ENCODE results near the gene YAP1.

YAP1 gene

DNA sequence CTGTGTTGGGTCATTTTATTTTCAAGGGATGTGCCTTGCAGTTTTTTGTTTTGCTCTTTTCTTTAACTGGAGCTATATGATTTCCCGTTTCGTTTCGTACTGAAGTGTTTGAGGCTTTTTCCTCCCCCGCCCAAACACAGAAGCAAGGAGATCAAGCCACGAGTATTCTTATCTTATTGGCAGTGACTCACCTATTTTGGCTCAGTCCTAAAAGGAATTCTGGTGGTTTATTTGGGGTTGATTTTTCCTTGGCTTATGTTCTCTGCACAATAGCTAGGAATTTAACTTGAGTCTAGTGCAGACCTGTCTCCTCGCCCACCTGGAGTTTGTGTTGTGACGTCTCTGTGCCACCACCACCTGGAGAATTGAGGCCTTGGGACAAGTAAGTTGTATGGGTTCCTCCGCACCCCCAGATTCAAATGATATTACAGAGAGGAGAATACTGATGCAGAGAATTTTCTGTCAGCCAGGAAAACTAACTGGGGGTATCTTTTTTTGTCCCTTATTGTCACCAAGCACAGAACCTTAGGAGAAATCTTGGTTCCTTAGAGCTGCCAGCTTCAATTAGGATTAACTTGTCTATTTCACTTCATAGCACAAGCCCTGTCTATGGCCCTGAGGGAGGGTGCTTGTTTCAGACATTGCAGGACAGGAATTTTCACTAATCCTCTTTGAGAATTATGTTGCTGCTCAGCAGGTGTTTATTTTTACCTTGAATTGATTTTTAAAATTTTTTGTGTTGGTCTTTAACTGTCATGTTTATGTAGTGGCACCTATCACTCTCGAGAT is 116.6 kb downstream of the YAP1 start:
- no peaks in the 10 kb centered on the region for H4K20me1 ChIP-seq (ENCODE audit: control insufficient read depth, insufficient read depth, low read depth, low read length)
- H3K4me1 ChIP-seq (ENCODE audit: control insufficient read depth, low read length), result no peaks in the 10 kb centered on the region
- no peaks in the 10 kb centered on the region for H3F3A ChIP-seq (ENCODE audit: control insufficient read depth, insufficient read depth)
- H3K4me3 ChIP-seq (ENCODE audit: low read length), result no peak overlapping the region
- TF ChIP-seq, protein P1, sequence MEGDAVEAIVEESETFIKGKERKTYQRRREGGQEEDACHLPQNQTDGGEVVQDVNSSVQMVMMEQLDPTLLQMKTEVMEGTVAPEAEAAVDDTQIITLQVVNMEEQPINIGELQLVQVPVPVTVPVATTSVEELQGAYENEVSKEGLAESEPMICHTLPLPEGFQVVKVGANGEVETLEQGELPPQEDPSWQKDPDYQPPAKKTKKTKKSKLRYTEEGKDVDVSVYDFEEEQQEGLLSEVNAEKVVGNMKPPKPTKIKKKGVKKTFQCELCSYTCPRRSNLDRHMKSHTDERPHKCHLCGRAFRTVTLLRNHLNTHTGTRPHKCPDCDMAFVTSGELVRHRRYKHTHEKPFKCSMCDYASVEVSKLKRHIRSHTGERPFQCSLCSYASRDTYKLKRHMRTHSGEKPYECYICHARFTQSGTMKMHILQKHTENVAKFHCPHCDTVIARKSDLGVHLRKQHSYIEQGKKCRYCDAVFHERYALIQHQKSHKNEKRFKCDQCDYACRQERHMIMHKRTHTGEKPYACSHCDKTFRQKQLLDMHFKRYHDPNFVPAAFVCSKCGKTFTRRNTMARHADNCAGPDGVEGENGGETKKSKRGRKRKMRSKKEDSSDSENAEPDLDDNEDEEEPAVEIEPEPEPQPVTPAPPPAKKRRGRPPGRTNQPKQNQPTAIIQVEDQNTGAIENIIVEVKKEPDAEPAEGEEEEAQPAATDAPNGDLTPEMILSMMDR (IDR thresholded peaks at IDR 0.05; ENCODE audit: low read depth, low read length, poor library complexity, severe bottlenecking), result no peak
- no peak for TF ChIP-seq EZH2phosphoT487 (IDR thresholded peaks at IDR 0.05; ENCODE audit: borderline replicate concordance, low read length)
- no peak overlapping the region for H3K4me2 ChIP-seq (ENCODE audit: low read length)
- H3K9me3 ChIP-seq (ENCODE audit: control insufficient read depth, insufficient read depth, low read length), result no peaks in the 10 kb centered on the region
- H3K27me3 ChIP-seq (ENCODE audit: control insufficient read depth, low read length), result peaks cover 3% of the 10 kb centered on the region; the same call in 1 of the 2 replicates
- no peaks in the 10 kb centered on the region for H3K9me2 ChIP-seq (replicated peaks; ENCODE audit: control insufficient read depth, low read length)
- H3K36me3 ChIP-seq (ENCODE audit: control insufficient read depth, low read length), result no peaks in the 10 kb centered on the region
- no peak overlapping the region for H3K27ac ChIP-seq (ENCODE audit: low read depth, low read length)
- H3K79me2 ChIP-seq (ENCODE audit: control insufficient read depth, low read length), result no peaks in the 10 kb centered on the region

DNA sequence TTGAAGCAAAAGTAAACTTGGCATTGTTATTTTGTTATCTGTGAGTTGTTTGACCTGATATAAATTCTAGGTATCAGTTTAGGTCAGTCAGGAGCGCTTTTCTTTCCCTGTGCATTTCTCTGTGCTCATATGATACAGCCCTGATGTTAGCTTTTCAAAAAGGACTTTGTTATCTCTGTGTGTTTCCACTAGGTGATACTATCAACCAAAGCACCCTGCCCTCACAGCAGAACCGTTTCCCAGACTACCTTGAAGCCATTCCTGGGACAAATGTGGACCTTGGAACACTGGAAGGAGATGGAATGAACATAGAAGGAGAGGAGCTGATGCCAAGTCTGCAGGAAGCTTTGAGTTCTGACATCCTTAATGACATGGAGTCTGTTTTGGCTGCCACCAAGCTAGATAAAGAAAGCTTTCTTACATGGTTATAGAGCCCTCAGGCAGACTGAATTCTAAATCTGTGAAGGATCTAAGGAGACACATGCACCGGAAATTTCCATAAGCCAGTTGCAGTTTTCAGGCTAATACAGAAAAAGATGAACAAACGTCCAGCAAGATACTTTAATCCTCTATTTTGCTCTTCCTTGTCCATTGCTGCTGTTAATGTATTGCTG is 119.4 kb downstream of the YAP1 start:
- no peak overlapping the region for H3K4me2 ChIP-seq (ENCODE audit: low read length)
- H3K27me3 ChIP-seq (ENCODE audit: control insufficient read depth, low read length), result peaks cover 3% of the 10 kb centered on the region; the same call in 1 of the 2 replicates
- H3K4me1 ChIP-seq (ENCODE audit: control insufficient read depth, low read length), result no peaks in the 10 kb centered on the region
- no peaks in the 10 kb centered on the region for H3K9me2 ChIP-seq (replicated peaks; ENCODE audit: control insufficient read depth, low read length)
- H3F3A ChIP-seq (ENCODE audit: control insufficient read depth, insufficient read depth), result no peaks in the 10 kb centered on the region
- H3K9me3 ChIP-seq (ENCODE audit: control insufficient read depth, insufficient read depth, low read length), result no peaks in the 10 kb centered on the region
- no peaks in the 10 kb centered on the region for H4K20me1 ChIP-seq (ENCODE audit: control insufficient read depth, insufficient read depth, low read depth, low read length)
- H3K27ac ChIP-seq (ENCODE audit: low read depth, low read length), result no peak overlapping the region
- no peak overlapping the region for H3K4me3 ChIP-seq (ENCODE audit: low read length)
- TF ChIP-seq, protein P1 (IDR thresholded peaks at IDR 0.05; ENCODE audit: low read depth, low read length, poor library complexity, severe bottlenecking), result no peak
- TF ChIP-seq EZH2phosphoT487 (IDR thresholded peaks at IDR 0.05; ENCODE audit: borderline replicate concordance, low read length), result no peak
- H3K79me2 ChIP-seq (ENCODE audit: control insufficient read depth, low read length), result no peaks in the 10 kb centered on the region
- no peaks in the 10 kb centered on the region for H3K36me3 ChIP-seq (ENCODE audit: control insufficient read depth, low read length)

DNA sequence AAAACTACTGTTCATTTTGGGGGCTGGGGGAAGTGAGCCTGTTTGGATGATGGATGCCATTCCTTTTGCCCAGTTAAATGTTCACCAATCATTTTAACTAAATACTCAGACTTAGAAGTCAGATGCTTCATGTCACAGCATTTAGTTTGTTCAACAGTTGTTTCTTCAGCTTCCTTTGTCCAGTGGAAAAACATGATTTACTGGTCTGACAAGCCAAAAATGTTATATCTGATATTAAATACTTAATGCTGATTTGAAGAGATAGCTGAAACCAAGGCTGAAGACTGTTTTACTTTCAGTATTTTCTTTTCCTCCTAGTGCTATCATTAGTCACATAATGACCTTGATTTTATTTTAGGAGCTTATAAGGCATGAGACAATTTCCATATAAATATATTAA is 119.9 kb downstream of the YAP1 start:
- Histone ChIP-seq H4K20me1 (ENCODE audit: control insufficient read depth, insufficient read depth, low read depth, low read length) (no peaks in the 10 kb centered on the region), H3K27me3 (ENCODE audit: control insufficient read depth, low read length) (peaks cover 6% of the 10 kb centered on the region), H3K4me2 (ENCODE audit: low read length) (no peak overlapping the region), H3F3A (ENCODE audit: control insufficient read depth, insufficient read depth) (no peaks in the 10 kb centered on the region), H3K36me3 (ENCODE audit: control insufficient read depth, low read length) (no peaks in the 10 kb centered on the region), H3K4me1 (ENCODE audit: control insufficient read depth, low read length) (no peaks in the 10 kb centered on the region), H3K9me3 (ENCODE audit: control insufficient read depth, insufficient read depth, low read length) (no peaks in the 10 kb centered on the region), H3K79me2 (ENCODE audit: control insufficient read depth, low read length) (no peaks in the 10 kb centered on the region), H3K9me2 (replicated peaks; ENCODE audit: control insufficient read depth, low read length) (no peaks in the 10 kb centered on the region), H3K4me3 (ENCODE audit: low read length) (no peak overlapping the region), H3K27ac (ENCODE audit: low read depth, low read length) (no peak overlapping the region)
- TF ChIP-seq, protein P1 (IDR thresholded peaks at IDR 0.05; ENCODE audit: low read depth, low read length, poor library complexity, severe bottlenecking), result no peak
- no peak for TF ChIP-seq EZH2phosphoT487 (IDR thresholded peaks at IDR 0.05; ENCODE audit: borderline replicate concordance, low read length)
